ENCODE measurements around the gene MMP14. TPM values are rescaled to one million over a fixed set of nuclear protein-coding genes. Genes with fewer than 3 reads are reported as not detected.

The MMP14 gene
- total and polyA plus RNA-seq, 2 of the 13 experiments (the other 11 are each of a cell fraction or from before 2014, with no cell fraction given), result 5.2 to 9.8 TPM

- TF ChIP-seq MEF2D (CRISPR knock-in tag; IDR thresholded peaks at IDR 0.05) (no peak), ZNF703 (CRISPR knock-in tag; IDR thresholded peaks at IDR 0.05; ENCODE audit: borderline replicate concordance) (no peak), ZNF800 (CRISPR knock-in tag; IDR thresholded peaks at IDR 0.05) (no peak), ZNF737 (CRISPR knock-in tag; IDR thresholded peaks at IDR 0.05; ENCODE audit: borderline replicate concordance) (no peak), KDM3A (CRISPR knock-in tag; IDR thresholded peaks at IDR 0.05; ENCODE audit: low read depth) (no peak), ZNF343 (CRISPR knock-in tag; IDR thresholded peaks at IDR 0.05) (no peak), TFDP2 (CRISPR knock-in tag; IDR thresholded peaks at IDR 0.05) (no peak), NCOA5 (CRISPR knock-in tag; IDR thresholded peaks at IDR 0.05) (no peak), ETV6 (CRISPR knock-in tag; conservative IDR thresholded peaks at IDR 0.05) (peak; percentile 11; the same call in 1 of the 2 replicates), SRY (CRISPR knock-in tag; IDR thresholded peaks at IDR 0.05) (no peak), ZNF678 (CRISPR knock-in tag; IDR thresholded peaks at IDR 0.05) (no peak)
- TF ChIP-seq, protein P1, sequence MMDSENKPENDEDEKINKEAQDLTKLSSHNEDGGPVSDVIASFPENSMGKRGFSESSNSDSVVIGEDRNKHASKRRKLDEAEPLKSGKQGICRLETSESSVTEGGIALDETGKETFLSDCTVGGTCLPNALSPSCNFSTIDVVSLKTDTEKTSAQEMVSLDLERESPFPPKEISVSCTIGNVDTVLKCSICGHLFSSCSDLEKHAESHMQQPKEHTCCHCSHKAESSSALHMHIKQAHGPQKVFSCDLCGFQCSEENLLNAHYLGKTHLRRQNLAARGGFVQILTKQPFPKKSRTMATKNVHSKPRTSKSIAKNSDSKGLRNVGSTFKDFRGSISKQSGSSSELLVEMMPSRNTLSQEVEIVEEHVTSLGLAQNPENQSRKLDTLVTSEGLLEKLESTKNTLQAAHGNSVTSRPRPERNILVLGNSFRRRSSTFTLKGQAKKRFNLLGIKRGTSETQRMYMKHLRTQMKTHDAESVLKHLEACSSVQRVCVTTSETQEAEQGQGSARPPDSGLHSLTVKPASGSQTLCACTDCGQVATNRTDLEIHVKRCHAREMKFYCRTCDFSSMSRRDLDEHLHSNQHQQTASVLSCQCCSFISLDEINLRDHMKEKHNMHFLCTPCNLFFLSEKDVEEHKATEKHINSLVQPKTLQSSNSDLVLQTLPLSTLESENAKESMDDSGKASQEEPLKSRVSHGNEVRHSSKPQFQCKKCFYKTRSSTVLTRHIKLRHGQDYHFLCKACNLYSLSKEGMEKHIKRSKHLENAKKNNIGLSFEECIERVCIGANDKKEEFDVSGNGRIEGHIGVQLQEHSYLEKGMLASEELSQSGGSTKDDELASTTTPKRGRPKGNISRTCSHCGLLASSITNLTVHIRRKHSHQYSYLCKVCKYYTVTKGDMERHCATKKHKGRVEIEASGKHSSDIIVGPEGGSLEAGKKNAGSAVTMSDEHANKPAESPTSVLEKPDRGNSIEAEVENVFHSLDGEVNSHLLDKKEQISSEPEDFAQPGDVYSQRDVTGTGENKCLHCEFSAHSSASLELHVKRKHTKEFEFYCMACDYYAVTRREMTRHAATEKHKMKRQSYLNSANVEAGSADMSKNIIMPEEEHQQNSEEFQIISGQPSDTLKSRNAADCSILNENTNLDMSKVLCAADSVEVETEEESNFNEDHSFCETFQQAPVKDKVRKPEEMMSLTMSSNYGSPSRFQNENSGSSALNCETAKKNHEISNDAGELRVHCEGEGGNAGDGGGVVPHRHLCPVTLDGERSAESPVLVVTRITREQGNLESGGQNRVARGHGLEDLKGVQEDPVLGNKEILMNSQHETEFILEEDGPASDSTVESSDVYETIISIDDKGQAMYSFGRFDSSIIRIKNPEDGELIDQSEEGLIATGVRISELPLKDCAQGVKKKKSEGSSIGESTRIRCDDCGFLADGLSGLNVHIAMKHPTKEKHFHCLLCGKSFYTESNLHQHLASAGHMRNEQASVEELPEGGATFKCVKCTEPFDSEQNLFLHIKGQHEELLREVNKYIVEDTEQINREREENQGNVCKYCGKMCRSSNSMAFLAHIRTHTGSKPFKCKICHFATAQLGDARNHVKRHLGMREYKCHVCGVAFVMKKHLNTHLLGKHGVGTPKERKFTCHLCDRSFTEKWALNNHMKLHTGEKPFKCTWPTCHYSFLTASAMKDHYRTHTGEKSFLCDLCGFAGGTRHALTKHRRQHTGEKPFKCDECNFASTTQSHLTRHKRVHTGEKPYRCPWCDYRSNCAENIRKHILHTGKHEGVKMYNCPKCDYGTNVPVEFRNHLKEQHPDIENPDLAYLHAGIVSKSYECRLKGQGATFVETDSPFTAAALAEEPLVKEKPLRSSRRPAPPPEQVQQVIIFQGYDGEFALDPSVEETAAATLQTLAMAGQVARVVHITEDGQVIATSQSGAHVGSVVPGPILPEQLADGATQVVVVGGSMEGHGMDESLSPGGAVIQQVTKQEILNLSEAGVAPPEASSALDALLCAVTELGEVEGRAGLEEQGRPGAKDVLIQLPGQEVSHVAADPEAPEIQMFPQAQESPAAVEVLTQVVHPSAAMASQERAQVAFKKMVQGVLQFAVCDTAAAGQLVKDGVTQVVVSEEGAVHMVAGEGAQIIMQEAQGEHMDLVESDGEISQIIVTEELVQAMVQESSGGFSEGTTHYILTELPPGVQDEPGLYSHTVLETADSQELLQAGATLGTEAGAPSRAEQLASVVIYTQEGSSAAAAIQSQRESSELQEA (CRISPR knock-in tag; IDR thresholded peaks at IDR 0.05; ENCODE audit: not compliant biosample characterization), result peak; percentile 85
- TF ChIP-seq, protein P2, sequence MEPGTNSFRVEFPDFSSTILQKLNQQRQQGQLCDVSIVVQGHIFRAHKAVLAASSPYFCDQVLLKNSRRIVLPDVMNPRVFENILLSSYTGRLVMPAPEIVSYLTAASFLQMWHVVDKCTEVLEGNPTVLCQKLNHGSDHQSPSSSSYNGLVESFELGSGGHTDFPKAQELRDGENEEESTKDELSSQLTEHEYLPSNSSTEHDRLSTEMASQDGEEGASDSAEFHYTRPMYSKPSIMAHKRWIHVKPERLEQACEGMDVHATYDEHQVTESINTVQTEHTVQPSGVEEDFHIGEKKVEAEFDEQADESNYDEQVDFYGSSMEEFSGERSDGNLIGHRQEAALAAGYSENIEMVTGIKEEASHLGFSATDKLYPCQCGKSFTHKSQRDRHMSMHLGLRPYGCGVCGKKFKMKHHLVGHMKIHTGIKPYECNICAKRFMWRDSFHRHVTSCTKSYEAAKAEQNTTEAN (CRISPR knock-in tag; conservative IDR thresholded peaks at IDR 0.05), result no peak
- TF ChIP-seq, protein P3, sequence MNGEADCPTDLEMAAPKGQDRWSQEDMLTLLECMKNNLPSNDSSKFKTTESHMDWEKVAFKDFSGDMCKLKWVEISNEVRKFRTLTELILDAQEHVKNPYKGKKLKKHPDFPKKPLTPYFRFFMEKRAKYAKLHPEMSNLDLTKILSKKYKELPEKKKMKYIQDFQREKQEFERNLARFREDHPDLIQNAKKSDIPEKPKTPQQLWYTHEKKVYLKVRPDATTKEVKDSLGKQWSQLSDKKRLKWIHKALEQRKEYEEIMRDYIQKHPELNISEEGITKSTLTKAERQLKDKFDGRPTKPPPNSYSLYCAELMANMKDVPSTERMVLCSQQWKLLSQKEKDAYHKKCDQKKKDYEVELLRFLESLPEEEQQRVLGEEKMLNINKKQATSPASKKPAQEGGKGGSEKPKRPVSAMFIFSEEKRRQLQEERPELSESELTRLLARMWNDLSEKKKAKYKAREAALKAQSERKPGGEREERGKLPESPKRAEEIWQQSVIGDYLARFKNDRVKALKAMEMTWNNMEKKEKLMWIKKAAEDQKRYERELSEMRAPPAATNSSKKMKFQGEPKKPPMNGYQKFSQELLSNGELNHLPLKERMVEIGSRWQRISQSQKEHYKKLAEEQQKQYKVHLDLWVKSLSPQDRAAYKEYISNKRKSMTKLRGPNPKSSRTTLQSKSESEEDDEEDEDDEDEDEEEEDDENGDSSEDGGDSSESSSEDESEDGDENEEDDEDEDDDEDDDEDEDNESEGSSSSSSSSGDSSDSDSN (CRISPR knock-in tag; IDR thresholded peaks at IDR 0.05), result no peak
These were observed 2.9 kb downstream of the MMP14 start (continued) for GRCh38 chr14:22839159-22839779.
